Neural cell (in vitro differentiated cells): ENCODE results near the gene BICC1.

Experiments
- CTCF ChIP-seq: fragments of 450-650 bp; IDR thresholded peaks from 2 replicates; pipeline ENCODE4 v1.5.1; 2014; ENCODE audit warnings: antibody characterized with exemption, mild to moderate bottlenecking, moderate library complexity; ENCODE audit not compliant: poor library complexity, severe bottlenecking
- EZH2 ChIP-seq: fragments of 200-600, 300-800 bp; shearing (Covaris generic), sonication (generic); IDR thresholded peaks from 2 replicates; pipeline ENCODE4 v1.6.1; 2014; ENCODE audit warnings: antibody characterized with exemption, low read length, borderline replicate concordance, mild to moderate bottlenecking; ENCODE audit not compliant: insufficient read depth, poor library complexity, severe bottlenecking
- POLR2AphosphoS5 ChIP-seq: IDR thresholded peaks from 2 replicates; pipeline ENCODE4 v1.6.1; 2012

- no peak for TF ChIP-seq CTCF
- no peak for TF ChIP-seq POLR2AphosphoS5
- no peak for TF ChIP-seq EZH2
Measured at GRCh38 chr10:58632216-58632615, 119.5 kb downstream of the BICC1 start.
